CD4-positive, CD25-positive, alpha-beta regulatory T cell (primary cell): ENCODE measurements around the gene POLR2B. TPM values are rescaled to one million over a fixed set of nuclear protein-coding genes. Genes with fewer than 3 reads are reported as not detected.

Experiments used
- ATAC-seq, 2 donors: fragments of 150-1000 bp; cut with Tn5 transposase; one replicate each; pipeline ENCODE4 v1.10.0; 2021; ENCODE audit warnings: low read depth in 2 of 2, moderate number of reproducible peaks in 2 of 2, moderate library complexity in 1 of 2
- DNase-seq, 3 donors: peaks; one replicate each; pipeline versions ENCODE4 v3.0.0 to v3.0.0-alpha.2; 2012 to 2022; ENCODE audit warnings: mixed read lengths in 1 of 3
- H3K27ac ChIP-seq: one replicate; pipeline ENCODE4 v1.7.0; 2013; ENCODE audit warnings: mild to moderate bottlenecking, low read length; ENCODE audit not compliant: insufficient read depth, poor library complexity, severe bottlenecking
- H3K27me3 ChIP-seq: one replicate; pipeline ENCODE4 v1.7.0; 2013; ENCODE audit warnings: low read length; ENCODE audit not compliant: control insufficient read depth, insufficient read depth
- H3K36me3 ChIP-seq: one replicate; pipeline ENCODE4 v1.7.0; 2013; ENCODE audit warnings: mild to moderate bottlenecking, low read length, moderate library complexity; ENCODE audit not compliant: control insufficient read depth, insufficient read depth
- H3K4me1 ChIP-seq: 2 replicates; pipeline ENCODE4 v1.7.0; 2013; ENCODE audit warnings: mild to moderate bottlenecking, low read length; ENCODE audit not compliant: insufficient read depth, control insufficient read depth, poor library complexity, severe bottlenecking
- H3K4me3 ChIP-seq: one replicate; pipeline ENCODE4 v1.7.0; 2013; ENCODE audit warnings: low read depth, mild to moderate bottlenecking, low read length, moderate library complexity
- H3K9me3 ChIP-seq, 2 experiments: 1 replicate in 1 of 2; 2 replicates in 1 of 2; pipeline ENCODE4 v1.7.0; 2013; ENCODE audit warnings: low read length in 2 of 2, mild to moderate bottlenecking in 1 of 2, moderate library complexity in 1 of 2; ENCODE audit not compliant: control insufficient read depth in 2 of 2
- H3K27ac Mint-ChIP-seq, 3 donors: one replicate each; pipeline ENCODE4 v1.8.0; 2020 to 2022; ENCODE audit warnings: mild to moderate bottlenecking in 3 of 3, mixed read lengths in 3 of 3, moderate library complexity in 2 of 3
- H3K27me3 Mint-ChIP-seq: one replicate; pipeline ENCODE4 v1.8.0; 2022; ENCODE audit warnings: mild to moderate bottlenecking, mixed read lengths
- H3K36me3 Mint-ChIP-seq: one replicate; pipeline ENCODE4 v1.8.0; 2020; ENCODE audit warnings: mixed read lengths
- H3K4me1 Mint-ChIP-seq, 4 donors: one replicate each; pipeline ENCODE4 v1.8.0; 2020 to 2022; ENCODE audit warnings: mixed read lengths in 4 of 4, mild to moderate bottlenecking in 1 of 4
- H3K4me3 Mint-ChIP-seq, 4 donors: one replicate each; pipeline ENCODE4 v1.8.0; 2020 to 2022; ENCODE audit warnings: mild to moderate bottlenecking in 4 of 4, mixed read lengths in 4 of 4, moderate library complexity in 3 of 4
- H3K9me3 Mint-ChIP-seq, 7 donors: one replicate each; pipeline ENCODE4 v1.8.0; 2020 to 2022; ENCODE audit warnings: mixed read lengths in 7 of 7, mild to moderate bottlenecking in 3 of 7, moderate library complexity in 2 of 7
- polyA plus RNA-seq, 4 donors: library from polyadenylated mRNA; unstranded; fragments of 300-500 nt; fragmentation: Illumina TruSeq; gene quantifications; one replicate each; pipeline ENCODE4 v1.2.3, GENCODE V29; 2021
- total RNA-seq: library from RNA; stranded (reverse); gene quantifications from one replicate; pipeline ENCODE4 v1.2.3, GENCODE V29; 2022

The POLR2B gene
- total and polyA plus RNA-seq, 5 donors from 2014 or later: 52.9 to 83.6 (median 66.6) TPM

GRCh38 chr4:57034520-57034919, 55.8 kb downstream of the POLR2B start:
- Histone ChIP-seq H3K9me3 (no peaks in the 10 kb centered on the region), H3K4me3 (no peak overlapping the region), H3K27me3 (peaks cover 2% of the 10 kb centered on the region), H3K4me1 (no peaks in the 10 kb centered on the region), H3K27ac (no peak overlapping the region), H3K36me3 (peaks cover 24% of the 10 kb centered on the region)
- Mint-ChIP-seq H3K27ac (no peak overlapping the region), H3K4me3 (no peak overlapping the region), H3K36me3 (peaks cover 13% of the 10 kb centered on the region), H3K27me3 (no peaks in the 10 kb centered on the region), H3K4me1 (no peaks in the 10 kb centered on the region), H3K9me3 (peaks cover 0 to 3% (median 0%) of the 10 kb centered on the region in 7 donors)
- ATAC-seq (no peak), DNase-seq (no peak)

GRCh38 chr4:57037982-57038604, 59.4 kb downstream of the POLR2B start:
- Histone ChIP-seq H3K27me3 (peaks cover 2% of the 10 kb centered on the region), H3K4me3 (no peak overlapping the region), H3K9me3 (no peaks in the 10 kb centered on the region), H3K27ac (no peak overlapping the region), H3K4me1 (no peaks in the 10 kb centered on the region), H3K36me3 (peaks cover 1% of the 10 kb centered on the region)
- H3K4me3 Mint-ChIP-seq: no peak overlapping the region
- no peaks in the 10 kb centered on the region for H3K27me3 Mint-ChIP-seq
- no peaks in the 10 kb centered on the region for H3K36me3 Mint-ChIP-seq
- H3K9me3 Mint-ChIP-seq: peaks cover 0 to 3% (median 0%) of the 10 kb centered on the region in 7 donors
- H3K4me1 Mint-ChIP-seq: no peaks in the 10 kb centered on the region
- ATAC-seq: no peak
- no peak for DNase-seq
- H3K27ac Mint-ChIP-seq: no peak overlapping the region

GRCh38 chr4:57039345-57039744, 60.6 kb downstream of the POLR2B start:
- H3K27me3 ChIP-seq: peaks cover 2% of the 10 kb centered on the region
- no peaks in the 10 kb centered on the region for H3K36me3 ChIP-seq
- H3K27me3 Mint-ChIP-seq: peaks cover 6% of the 10 kb centered on the region
- no peak for DNase-seq
- no peaks in the 10 kb centered on the region for H3K4me1 Mint-ChIP-seq
- H3K4me3 Mint-ChIP-seq: no peak overlapping the region
- no peak overlapping the region for H3K27ac Mint-ChIP-seq
- H3K4me1 ChIP-seq: no peaks in the 10 kb centered on the region
- H3K36me3 Mint-ChIP-seq: no peaks in the 10 kb centered on the region
- H3K4me3 ChIP-seq: no peak overlapping the region
- H3K9me3 Mint-ChIP-seq: peaks cover 0 to 3% (median 0%) of the 10 kb centered on the region in 7 donors
- no peaks in the 10 kb centered on the region for H3K9me3 ChIP-seq
- H3K27ac ChIP-seq: no peak overlapping the region
- ATAC-seq: no peak

- no peaks in the 10 kb centered on the region for H3K36me3 Mint-ChIP-seq
- no peaks in the 10 kb centered on the region for H3K4me1 ChIP-seq
- H3K9me3 Mint-ChIP-seq: peaks cover 0 to 3% (median 0%) of the 10 kb centered on the region in 7 donors
- H3K4me3 Mint-ChIP-seq: no peak overlapping the region
- ATAC-seq (no peak), DNase-seq (no peak)
- H3K27ac Mint-ChIP-seq: no peak overlapping the region
- no peak overlapping the region for H3K4me3 ChIP-seq
- no peaks in the 10 kb centered on the region for H3K9me3 ChIP-seq
- H3K36me3 ChIP-seq: no peaks in the 10 kb centered on the region
- peaks cover 2% of the 10 kb centered on the region for H3K27me3 ChIP-seq
- H3K4me1 Mint-ChIP-seq: no peaks in the 10 kb centered on the region
- H3K27me3 Mint-ChIP-seq: peaks cover 12% of the 10 kb centered on the region
- H3K27ac ChIP-seq: no peak overlapping the region
Measured at GRCh38 chr4:57040510-57040909, 61.8 kb downstream of the POLR2B start.

- ATAC-seq (no peak), DNase-seq (no peak)
- H3K4me3 Mint-ChIP-seq: no peak overlapping the region
- no peaks in the 10 kb centered on the region for H3K9me3 ChIP-seq
- no peaks in the 10 kb centered on the region for H3K36me3 Mint-ChIP-seq
- no peaks in the 10 kb centered on the region for H3K36me3 ChIP-seq
- peaks cover 0 to 3% (median 0%) of the 10 kb centered on the region in 7 donors for H3K9me3 Mint-ChIP-seq
- H3K4me1 ChIP-seq: no peaks in the 10 kb centered on the region
- no peaks in the 10 kb centered on the region for H3K4me1 Mint-ChIP-seq
- no peak overlapping the region for H3K27ac Mint-ChIP-seq
- no peak overlapping the region for H3K4me3 ChIP-seq
- H3K27ac ChIP-seq: no peak overlapping the region
- peaks cover 2% of the 10 kb centered on the region for H3K27me3 ChIP-seq
- H3K27me3 Mint-ChIP-seq: peaks cover 16% of the 10 kb centered on the region
Measured at GRCh38 chr4:57041020-57041419, 62.3 kb downstream of the POLR2B start.

- no peak overlapping the region for H3K27ac Mint-ChIP-seq
- no peaks in the 10 kb centered on the region for H3K4me1 ChIP-seq
- no peaks in the 10 kb centered on the region for H3K36me3 ChIP-seq
- no peak overlapping the region for H3K4me3 Mint-ChIP-seq
- H3K36me3 Mint-ChIP-seq: no peaks in the 10 kb centered on the region
- no peaks in the 10 kb centered on the region for H3K4me1 Mint-ChIP-seq
- DNase-seq: no peak
- peaks cover 2% of the 10 kb centered on the region for H3K27me3 ChIP-seq
- no peak overlapping the region for H3K27ac ChIP-seq
- peaks cover 24% of the 10 kb centered on the region for H3K27me3 Mint-ChIP-seq
- H3K9me3 Mint-ChIP-seq: peaks cover 0 to 3% (median 2%) of the 10 kb centered on the region in 7 donors
- no peak for ATAC-seq
- no peaks in the 10 kb centered on the region for H3K9me3 ChIP-seq
- H3K4me3 ChIP-seq: no peak overlapping the region
Measured at GRCh38 chr4:57042711-57043169, 64.0 kb downstream of the POLR2B start.

- H3K4me3 Mint-ChIP-seq: no peak overlapping the region
- Histone ChIP-seq H3K4me3 (no peak overlapping the region), H3K4me1 (no peaks in the 10 kb centered on the region), H3K27ac (no peak overlapping the region), H3K36me3 (no peaks in the 10 kb centered on the region), H3K9me3 (no peaks in the 10 kb centered on the region), H3K27me3 (peaks cover 2% of the 10 kb centered on the region)
- H3K9me3 Mint-ChIP-seq: peaks cover 0 to 3% (median 0%) of the 10 kb centered on the region in 7 donors
- H3K4me1 Mint-ChIP-seq: no peaks in the 10 kb centered on the region
- ATAC-seq (no peak), DNase-seq (no peak)
- no peaks in the 10 kb centered on the region for H3K36me3 Mint-ChIP-seq
- H3K27me3 Mint-ChIP-seq: peaks cover 24% of the 10 kb centered on the region
- no peak overlapping the region for H3K27ac Mint-ChIP-seq
Measured at GRCh38 chr4:57043347-57044251, 64.9 kb downstream of the POLR2B start.
